GM23338 (cell line): Measurements from ENCODE around the gene RIN3. TPM values are rescaled to one million over a fixed set of nuclear protein-coding genes. Genes with fewer than 3 reads are reported as not detected.

Experiments
- ATAC-seq: fragments of 200-7000 bp; cut with Tn5 transposase; 3 replicates; pipeline ENCODE4 v1.9.1; 2020
- DNase-seq: peaks from one replicate; pipeline ENCODE4 v3.0.0-alpha.2; 2015; ENCODE audit warnings: low spot score
- H2AFZ ChIP-seq: fragments of 200-600 bp; sonication (generic); 2 replicates; pipeline ENCODE4 v1.8.0; 2016; ENCODE audit warnings: antibody characterized with exemption, mild to moderate bottlenecking, moderate library complexity
- H3F3A ChIP-seq: fragments of 200-600 bp; sonication (generic); replicated peaks from 2 replicates; pipeline ENCODE4 v1.8.0; 2017; ENCODE audit warnings: antibody characterized with exemption, mixed run types, low read depth
- H3K27ac ChIP-seq: fragments of 200-600 bp; sonication (generic); 2 replicates; pipeline ENCODE4 v1.6.1; 2016; ENCODE audit warnings: low read depth
- H3K27me3 ChIP-seq: fragments of 200-600 bp; sonication (generic); 2 replicates; pipeline ENCODE4 v1.8.0; 2016; ENCODE audit warnings: mild to moderate bottlenecking, mixed run types, moderate library complexity; ENCODE audit not compliant: insufficient read depth
- H3K36me3 ChIP-seq: fragments of 200-600 bp; sonication (generic); 2 replicates; pipeline ENCODE4 v1.8.0; 2016; ENCODE audit warnings: mild to moderate bottlenecking; ENCODE audit not compliant: insufficient read depth
- H3K4me1 ChIP-seq: fragments of 200-600 bp; sonication (generic); 2 replicates; pipeline ENCODE4 v1.8.0; 2016; ENCODE audit warnings: mild to moderate bottlenecking, moderate library complexity; ENCODE audit not compliant: insufficient read depth
- H3K4me2 ChIP-seq: fragments of 200-600 bp; sonication (generic); 2 replicates; pipeline ENCODE4 v1.7.1; 2017; ENCODE audit warnings: mixed run types
- H3K4me3 ChIP-seq: fragments of 200-600 bp; sonication (generic); 2 replicates; pipeline ENCODE4 v1.6.1; 2016; ENCODE audit warnings: mixed run types
- H3K79me2 ChIP-seq: fragments of 200-600 bp; sonication (generic); replicated peaks from 2 replicates; pipeline ENCODE4 v1.8.0; 2017; ENCODE audit warnings: mild to moderate bottlenecking; ENCODE audit not compliant: insufficient read depth
- H3K9me2 ChIP-seq: fragments of 200-600 bp; sonication (generic); 2 replicates; pipeline ENCODE4 v1.8.0; 2017; ENCODE audit not compliant: insufficient read depth
- H4K20me1 ChIP-seq: fragments of 200-600 bp; sonication (generic); replicated peaks from 2 replicates; pipeline ENCODE4 v1.8.0; 2017; ENCODE audit warnings: mild to moderate bottlenecking; ENCODE audit not compliant: insufficient read depth
- H3K27ac Mint-ChIP-seq: 2 replicates; pipeline ENCODE4 v1.8.0; 2020; ENCODE audit warnings: inconsistent platforms, mild to moderate bottlenecking, moderate library complexity, mixed read lengths
- H3K27me3 Mint-ChIP-seq: 3 replicates; pipeline ENCODE4 v1.8.0; 2022; ENCODE audit warnings: low read depth, mild to moderate bottlenecking, moderate library complexity, mixed read lengths, inconsistent platforms; ENCODE audit not compliant: insufficient read depth, poor library complexity
- H3K36me3 Mint-ChIP-seq: 3 replicates; pipeline ENCODE4 v1.8.0; 2021; ENCODE audit warnings: low read depth, mild to moderate bottlenecking, inconsistent platforms, moderate library complexity, mixed read lengths
- H3K4me1 Mint-ChIP-seq: 3 replicates; pipeline ENCODE4 v1.8.0; 2020; ENCODE audit warnings: mild to moderate bottlenecking, inconsistent platforms, mixed read lengths
- H3K4me3 Mint-ChIP-seq: 3 replicates; pipeline ENCODE4 v1.8.0; 2021; ENCODE audit warnings: moderate library complexity, mild to moderate bottlenecking, inconsistent platforms, mixed read lengths
- H3K9me3 Mint-ChIP-seq: 3 replicates; pipeline ENCODE4 v1.8.0; 2020; ENCODE audit warnings: moderate library complexity, mild to moderate bottlenecking, inconsistent platforms, mixed read lengths
- CREB1 ChIP-seq: fragments of 250-450 bp; sonication (Bioruptor Pico); IDR thresholded peaks from 2 replicates; pipeline ENCODE4 v1.5.0; 2020; ENCODE audit warnings: low read depth, mild to moderate bottlenecking, moderate library complexity
- EZH2 ChIP-seq: fragments of 200-600 bp; sonication (generic); IDR thresholded peaks from one replicate; pipeline ENCODE4 v1.8.0; 2017; ENCODE audit warnings: antibody characterized with exemption, mild to moderate bottlenecking, low read depth; ENCODE audit not compliant: unreplicated experiment
- EZH2phosphoT487 ChIP-seq: fragments of 200-600 bp; sonication (generic); IDR thresholded peaks from one replicate; pipeline ENCODE4 v1.8.1; 2018; ENCODE audit warnings: antibody characterized with exemption; ENCODE audit not compliant: unreplicated experiment
- JUNB ChIP-seq: IDR thresholded peaks from one replicate; pipeline ENCODE4 v1.6.1; 2016; ENCODE audit warnings: antibody characterized with exemption; ENCODE audit not compliant: unreplicated experiment
- NANOG ChIP-seq: IDR thresholded peaks from 2 replicates; pipeline ENCODE4 v1.6.1; 2016; ENCODE audit warnings: antibody characterized with exemption, borderline replicate concordance
- POLR2AphosphoS5 ChIP-seq: IDR thresholded peaks from 2 replicates; pipeline ENCODE4 v1.6.1; 2016; ENCODE audit warnings: antibody characterized with exemption, low read depth
- STAT1 ChIP-seq: IDR thresholded peaks from one replicate; pipeline ENCODE4 v1.6.1; 2016; ENCODE audit warnings: antibody characterized with exemption; ENCODE audit not compliant: unreplicated experiment
- ZNF114 ChIP-seq: fragments of 250-450 bp; sonication (Bioruptor Pico); IDR thresholded peaks from 2 replicates; pipeline ENCODE4 v1.5.0; 2020; ENCODE audit warnings: mild to moderate bottlenecking, moderate library complexity
- ZNF331 ChIP-seq: fragments of 250-450 bp; sonication (Bioruptor Pico); IDR thresholded peaks from 2 replicates; pipeline ENCODE4 v1.5.0; 2020; ENCODE audit warnings: low read depth, mild to moderate bottlenecking, moderate library complexity
- polyA plus RNA-seq: library from polyadenylated mRNA; unstranded; fragments of >200 nt; fragmentation: Nextera tagmentation; extraction: Ambion mirVana; gene quantifications from 2 replicates; pipeline ENCODE4 v1.2.1, GENCODE V29; 2016
- total RNA-seq: library from RNA; depleted of rRNA; stranded (reverse); fragments of >200 nt; shearing (Covaris generic); gene quantifications from 2 replicates; pipeline ENCODE4 v1.2.3, GENCODE V29; 2014
- TF ChIP-seq, protein P1 (sequence below): fragments of 250-450 bp; sonication (Bioruptor Pico); IDR thresholded peaks from 2 replicates; pipeline ENCODE4 v1.5.0; 2020; ENCODE audit warnings: mild to moderate bottlenecking, moderate library complexity
- TF ChIP-seq, protein P2 (sequence below), 2 experiments: fragments of 200-600 bp in 1 of 2; sonication (generic) in 1 of 2; conservative IDR thresholded peaks; 2 replicates each; pipeline versions ENCODE4 v1.5.1 to v1.6.1; 2016 to 2017; ENCODE audit warnings: antibody characterized with exemption in 2 of 2, low read depth in 2 of 2, mild to moderate bottlenecking in 2 of 2, moderate library complexity in 1 of 2
- TF ChIP-seq, protein P3 (sequence below): IDR thresholded peaks from one replicate; pipeline ENCODE4 v1.6.1; 2018; ENCODE audit warnings: antibody characterized with exemption; ENCODE audit not compliant: unreplicated experiment
- TF ChIP-seq, protein P4 (sequence below): IDR thresholded peaks from 2 replicates; pipeline ENCODE4 v1.6.1; 2016; ENCODE audit warnings: antibody characterized with exemption

The RIN3 gene
- total and polyA plus RNA-seq, 2 experiments from 2014 or later: 0.97 to 1.5 TPM

DNA sequence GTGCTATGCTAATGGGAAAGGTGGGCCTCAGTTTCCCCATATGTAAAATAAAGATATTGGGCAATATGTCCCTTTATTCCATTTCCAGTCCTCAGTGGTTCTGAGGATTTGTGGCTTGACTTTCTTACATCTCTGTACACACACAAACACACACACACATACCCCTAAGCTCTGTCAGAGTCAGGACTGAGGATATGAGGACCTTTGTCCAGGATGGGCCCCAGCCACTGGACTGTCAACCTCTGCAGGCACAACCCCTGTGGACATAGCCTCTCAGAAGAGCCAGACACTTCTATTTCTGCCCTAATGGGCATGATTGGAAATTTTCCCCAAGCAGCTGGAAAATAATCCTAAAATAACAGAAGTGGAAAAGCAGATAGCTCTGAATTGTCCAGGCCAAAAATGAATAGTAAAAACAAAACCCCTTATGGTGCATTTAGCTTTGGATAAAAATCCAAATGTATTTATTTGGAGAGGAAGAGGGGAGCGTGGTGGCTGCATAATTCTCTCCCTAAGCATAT, 50.2 kb downstream of the RIN3 start:
- H3K79me2 ChIP-seq: no peaks in the 10 kb centered on the region
- H3K27ac ChIP-seq: no peak overlapping the region
- H3K36me3 Mint-ChIP-seq: 0 out of 3 replicates have a peak, but pooled peaks cover 3% of the 10 kb centered on the region
- H3K27me3 ChIP-seq: no peaks in the 10 kb centered on the region
- peaks cover 10% of the 10 kb centered on the region for H3K27me3 Mint-ChIP-seq
- H4K20me1 ChIP-seq: no peaks in the 10 kb centered on the region
- H3F3A ChIP-seq: no peaks in the 10 kb centered on the region
- no peak overlapping the region for H3K4me3 ChIP-seq
- H3K4me2 ChIP-seq: no peak overlapping the region
- ATAC-seq (no peak), DNase-seq (no peak)
- H3K9me3 Mint-ChIP-seq: peaks cover 9% of the 10 kb centered on the region
- no peaks in the 10 kb centered on the region for H3K9me2 ChIP-seq
- no peaks in the 10 kb centered on the region for H3K4me1 Mint-ChIP-seq
- no peak overlapping the region for H3K27ac Mint-ChIP-seq
- H3K36me3 ChIP-seq: no peaks in the 10 kb centered on the region
- no peak overlapping the region for H3K4me3 Mint-ChIP-seq
- H2AFZ ChIP-seq: no peak overlapping the region
- no peak for TF ChIP-seq STAT1
- TF ChIP-seq CREB1: no peak
- TF ChIP-seq, protein P1, sequence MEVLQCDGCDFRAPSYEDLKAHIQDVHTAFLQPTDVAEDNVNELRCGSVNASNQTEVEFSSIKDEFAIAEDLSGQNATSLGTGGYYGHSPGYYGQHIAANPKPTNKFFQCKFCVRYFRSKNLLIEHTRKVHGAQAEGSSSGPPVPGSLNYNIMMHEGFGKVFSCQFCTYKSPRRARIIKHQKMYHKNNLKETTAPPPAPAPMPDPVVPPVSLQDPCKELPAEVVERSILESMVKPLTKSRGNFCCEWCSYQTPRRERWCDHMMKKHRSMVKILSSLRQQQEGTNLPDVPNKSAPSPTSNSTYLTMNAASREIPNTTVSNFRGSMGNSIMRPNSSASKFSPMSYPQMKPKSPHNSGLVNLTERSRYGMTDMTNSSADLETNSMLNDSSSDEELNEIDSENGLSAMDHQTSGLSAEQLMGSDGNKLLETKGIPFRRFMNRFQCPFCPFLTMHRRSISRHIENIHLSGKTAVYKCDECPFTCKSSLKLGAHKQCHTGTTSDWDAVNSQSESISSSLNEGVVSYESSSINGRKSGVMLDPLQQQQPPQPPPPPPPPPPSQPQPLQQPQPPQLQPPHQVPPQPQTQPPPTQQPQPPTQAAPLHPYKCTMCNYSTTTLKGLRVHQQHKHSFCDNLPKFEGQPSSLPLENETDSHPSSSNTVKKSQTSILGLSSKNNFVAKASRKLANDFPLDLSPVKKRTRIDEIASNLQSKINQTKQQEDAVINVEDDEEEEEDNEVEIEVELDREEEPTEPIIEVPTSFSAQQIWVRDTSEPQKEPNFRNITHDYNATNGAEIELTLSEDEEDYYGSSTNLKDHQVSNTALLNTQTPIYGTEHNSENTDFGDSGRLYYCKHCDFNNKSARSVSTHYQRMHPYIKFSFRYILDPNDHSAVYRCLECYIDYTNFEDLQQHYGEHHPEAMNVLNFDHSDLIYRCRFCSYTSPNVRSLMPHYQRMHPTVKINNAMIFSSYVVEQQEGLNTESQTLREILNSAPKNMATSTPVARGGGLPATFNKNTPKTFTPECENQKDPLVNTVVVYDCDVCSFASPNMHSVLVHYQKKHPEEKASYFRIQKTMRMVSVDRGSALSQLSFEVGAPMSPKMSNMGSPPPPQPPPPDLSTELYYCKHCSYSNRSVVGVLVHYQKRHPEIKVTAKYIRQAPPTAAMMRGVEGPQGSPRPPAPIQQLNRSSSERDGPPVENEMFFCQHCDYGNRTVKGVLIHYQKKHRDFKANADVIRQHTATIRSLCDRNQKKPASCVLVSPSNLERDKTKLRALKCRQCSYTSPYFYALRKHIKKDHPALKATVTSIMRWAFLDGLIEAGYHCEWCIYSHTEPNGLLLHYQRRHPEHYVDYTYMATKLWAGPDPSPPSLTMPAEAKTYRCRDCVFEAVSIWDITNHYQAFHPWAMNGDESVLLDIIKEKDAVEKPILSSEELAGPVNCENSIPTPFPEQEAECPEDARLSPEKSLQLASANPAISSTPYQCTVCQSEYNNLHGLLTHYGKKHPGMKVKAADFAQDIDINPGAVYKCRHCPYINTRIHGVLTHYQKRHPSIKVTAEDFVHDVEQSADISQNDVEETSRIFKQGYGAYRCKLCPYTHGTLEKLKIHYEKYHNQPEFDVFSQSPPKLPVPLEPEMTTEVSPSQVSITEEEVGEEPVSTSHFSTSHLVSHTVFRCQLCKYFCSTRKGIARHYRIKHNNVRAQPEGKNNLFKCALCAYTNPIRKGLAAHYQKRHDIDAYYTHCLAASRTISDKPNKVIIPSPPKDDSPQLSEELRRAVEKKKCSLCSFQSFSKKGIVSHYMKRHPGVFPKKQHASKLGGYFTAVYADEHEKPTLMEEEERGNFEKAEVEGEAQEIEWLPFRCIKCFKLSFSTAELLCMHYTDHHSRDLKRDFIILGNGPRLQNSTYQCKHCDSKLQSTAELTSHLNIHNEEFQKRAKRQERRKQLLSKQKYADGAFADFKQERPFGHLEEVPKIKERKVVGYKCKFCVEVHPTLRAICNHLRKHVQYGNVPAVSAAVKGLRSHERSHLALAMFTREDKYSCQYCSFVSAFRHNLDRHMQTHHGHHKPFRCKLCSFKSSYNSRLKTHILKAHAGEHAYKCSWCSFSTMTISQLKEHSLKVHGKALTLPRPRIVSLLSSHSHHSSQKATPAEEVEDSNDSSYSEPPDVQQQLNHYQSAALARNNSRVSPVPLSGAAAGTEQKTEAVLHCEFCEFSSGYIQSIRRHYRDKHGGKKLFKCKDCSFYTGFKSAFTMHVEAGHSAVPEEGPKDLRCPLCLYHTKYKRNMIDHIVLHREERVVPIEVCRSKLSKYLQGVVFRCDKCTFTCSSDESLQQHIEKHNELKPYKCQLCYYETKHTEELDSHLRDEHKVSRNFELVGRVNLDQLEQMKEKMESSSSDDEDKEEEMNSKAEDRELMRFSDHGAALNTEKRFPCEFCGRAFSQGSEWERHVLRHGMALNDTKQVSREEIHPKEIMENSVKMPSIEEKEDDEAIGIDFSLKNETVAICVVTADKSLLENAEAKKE (CRISPR knock-in tag): no peak
- no peak for TF ChIP-seq JUNB
- TF ChIP-seq NANOG: no peak
- TF ChIP-seq EZH2: no peak
- TF ChIP-seq EZH2phosphoT487: no peak
- TF ChIP-seq POLR2AphosphoS5: no peak
- TF ChIP-seq, protein P2, sequence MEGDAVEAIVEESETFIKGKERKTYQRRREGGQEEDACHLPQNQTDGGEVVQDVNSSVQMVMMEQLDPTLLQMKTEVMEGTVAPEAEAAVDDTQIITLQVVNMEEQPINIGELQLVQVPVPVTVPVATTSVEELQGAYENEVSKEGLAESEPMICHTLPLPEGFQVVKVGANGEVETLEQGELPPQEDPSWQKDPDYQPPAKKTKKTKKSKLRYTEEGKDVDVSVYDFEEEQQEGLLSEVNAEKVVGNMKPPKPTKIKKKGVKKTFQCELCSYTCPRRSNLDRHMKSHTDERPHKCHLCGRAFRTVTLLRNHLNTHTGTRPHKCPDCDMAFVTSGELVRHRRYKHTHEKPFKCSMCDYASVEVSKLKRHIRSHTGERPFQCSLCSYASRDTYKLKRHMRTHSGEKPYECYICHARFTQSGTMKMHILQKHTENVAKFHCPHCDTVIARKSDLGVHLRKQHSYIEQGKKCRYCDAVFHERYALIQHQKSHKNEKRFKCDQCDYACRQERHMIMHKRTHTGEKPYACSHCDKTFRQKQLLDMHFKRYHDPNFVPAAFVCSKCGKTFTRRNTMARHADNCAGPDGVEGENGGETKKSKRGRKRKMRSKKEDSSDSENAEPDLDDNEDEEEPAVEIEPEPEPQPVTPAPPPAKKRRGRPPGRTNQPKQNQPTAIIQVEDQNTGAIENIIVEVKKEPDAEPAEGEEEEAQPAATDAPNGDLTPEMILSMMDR (conservative IDR thresholded peaks at IDR 0.05; ENCODE audit: low read depth in 2 of 2): no peak
- TF ChIP-seq, protein P3, sequence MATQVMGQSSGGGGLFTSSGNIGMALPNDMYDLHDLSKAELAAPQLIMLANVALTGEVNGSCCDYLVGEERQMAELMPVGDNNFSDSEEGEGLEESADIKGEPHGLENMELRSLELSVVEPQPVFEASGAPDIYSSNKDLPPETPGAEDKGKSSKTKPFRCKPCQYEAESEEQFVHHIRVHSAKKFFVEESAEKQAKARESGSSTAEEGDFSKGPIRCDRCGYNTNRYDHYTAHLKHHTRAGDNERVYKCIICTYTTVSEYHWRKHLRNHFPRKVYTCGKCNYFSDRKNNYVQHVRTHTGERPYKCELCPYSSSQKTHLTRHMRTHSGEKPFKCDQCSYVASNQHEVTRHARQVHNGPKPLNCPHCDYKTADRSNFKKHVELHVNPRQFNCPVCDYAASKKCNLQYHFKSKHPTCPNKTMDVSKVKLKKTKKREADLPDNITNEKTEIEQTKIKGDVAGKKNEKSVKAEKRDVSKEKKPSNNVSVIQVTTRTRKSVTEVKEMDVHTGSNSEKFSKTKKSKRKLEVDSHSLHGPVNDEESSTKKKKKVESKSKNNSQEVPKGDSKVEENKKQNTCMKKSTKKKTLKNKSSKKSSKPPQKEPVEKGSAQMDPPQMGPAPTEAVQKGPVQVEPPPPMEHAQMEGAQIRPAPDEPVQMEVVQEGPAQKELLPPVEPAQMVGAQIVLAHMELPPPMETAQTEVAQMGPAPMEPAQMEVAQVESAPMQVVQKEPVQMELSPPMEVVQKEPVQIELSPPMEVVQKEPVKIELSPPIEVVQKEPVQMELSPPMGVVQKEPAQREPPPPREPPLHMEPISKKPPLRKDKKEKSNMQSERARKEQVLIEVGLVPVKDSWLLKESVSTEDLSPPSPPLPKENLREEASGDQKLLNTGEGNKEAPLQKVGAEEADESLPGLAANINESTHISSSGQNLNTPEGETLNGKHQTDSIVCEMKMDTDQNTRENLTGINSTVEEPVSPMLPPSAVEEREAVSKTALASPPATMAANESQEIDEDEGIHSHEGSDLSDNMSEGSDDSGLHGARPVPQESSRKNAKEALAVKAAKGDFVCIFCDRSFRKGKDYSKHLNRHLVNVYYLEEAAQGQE: no peak
- TF ChIP-seq ZNF331 (CRISPR knock-in tag): no peak
- TF ChIP-seq ZNF114 (CRISPR knock-in tag): no peak
- TF ChIP-seq, protein P4, sequence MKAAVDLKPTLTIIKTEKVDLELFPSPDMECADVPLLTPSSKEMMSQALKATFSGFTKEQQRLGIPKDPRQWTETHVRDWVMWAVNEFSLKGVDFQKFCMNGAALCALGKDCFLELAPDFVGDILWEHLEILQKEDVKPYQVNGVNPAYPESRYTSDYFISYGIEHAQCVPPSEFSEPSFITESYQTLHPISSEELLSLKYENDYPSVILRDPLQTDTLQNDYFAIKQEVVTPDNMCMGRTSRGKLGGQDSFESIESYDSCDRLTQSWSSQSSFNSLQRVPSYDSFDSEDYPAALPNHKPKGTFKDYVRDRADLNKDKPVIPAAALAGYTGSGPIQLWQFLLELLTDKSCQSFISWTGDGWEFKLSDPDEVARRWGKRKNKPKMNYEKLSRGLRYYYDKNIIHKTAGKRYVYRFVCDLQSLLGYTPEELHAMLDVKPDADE: no peak
- H3K4me1 ChIP-seq: no peaks in the 10 kb centered on the region
